ENCODE results near the gene MARVELD3.

DNA sequence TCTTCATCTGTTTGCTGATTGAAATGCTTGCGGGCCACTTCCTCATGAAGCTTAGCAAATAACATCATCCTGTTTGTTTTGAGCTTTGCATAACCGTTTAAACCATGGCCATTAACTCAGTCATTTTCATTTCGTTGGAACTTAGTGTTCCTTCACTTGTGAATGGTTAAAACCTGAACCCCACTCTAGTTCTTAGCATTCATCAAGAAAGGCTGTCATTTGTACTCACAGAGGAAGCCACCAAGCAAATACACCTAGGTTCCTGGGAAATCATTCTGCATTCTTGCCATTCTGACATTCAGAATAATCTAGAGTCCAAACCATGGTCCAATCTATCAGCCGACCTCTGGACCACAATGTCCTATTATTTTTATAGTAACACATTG lies 40.7 kb upstream of the MARVELD3 start:
- TF ChIP-seq FOXK2 (IDR thresholded peaks at IDR 0.05) (no peak), SP1 (IDR thresholded peaks at IDR 0.05) (no peak), FOXA1 (IDR thresholded peaks at IDR 0.05) (no peak), FOXM1 (IDR thresholded peaks at IDR 0.05; ENCODE audit: borderline replicate concordance) (no peak), SUZ12 (IDR thresholded peaks at IDR 0.05) (no peak), ZNF384 (IDR thresholded peaks at IDR 0.05) (no peak)

Data from HEK293T (cell line).